ENCODE measurements around the gene KIF1A. TPM values are rescaled to one million over a fixed set of nuclear protein-coding genes. Genes with fewer than 3 reads are reported as not detected.
A peak's percentile ranks its signal among the peaks of the same experiment; 100 is the strongest.
"Not testable (repeated sequence)": the region's sequence is repeated elsewhere in the genome, so short reads cannot be mapped to it uniquely, and the experiment has no call there.

The KIF1A gene
- total RNA-seq, 1 donor from 2014 or later = 0.37 TPM

- Mint-ChIP-seq H3K4me3 (no peak overlapping the region), H3K27ac (no peak overlapping the region), H3K4me1 (peaks cover 9% of the 10 kb centered on the region), H3K27me3 (peaks cover 4% of the 10 kb centered on the region), H3K36me3 (ENCODE audit: low read depth) (no peaks in the 10 kb centered on the region), H3K9me3 (no peaks in the 10 kb centered on the region)
- intact Hi-C loops (cut with micrococcal nuclease) = no loop called here
- peak; percentile 52 for DNase-seq
These were observed 132.1 kb downstream of the KIF1A start for GRCh38 chr2:240687741-240688552.

GRCh38 chr2:240687045-240687740 is 132.8 kb downstream of the KIF1A start:
- peak; percentile 45 for DNase-seq
- Mint-ChIP-seq H3K9me3 (no peaks in the 10 kb centered on the region), H3K27me3 (peaks cover 4% of the 10 kb centered on the region), H3K4me3 (no peak overlapping the region), H3K27ac (no peak overlapping the region), H3K36me3 (ENCODE audit: low read depth) (no peaks in the 10 kb centered on the region), H3K4me1 (peaks cover 9% of the 10 kb centered on the region)
- intact Hi-C loops (cut with micrococcal nuclease) = no loop called here

GRCh38 chr2:240686460-240686859 is 133.6 kb downstream of the KIF1A start:
- no peaks in the 10 kb centered on the region for H3K9me3 Mint-ChIP-seq
- no peaks in the 10 kb centered on the region for H3K36me3 Mint-ChIP-seq (ENCODE audit: low read depth)
- H3K27ac Mint-ChIP-seq = no peak overlapping the region
- H3K4me3 Mint-ChIP-seq = no peak overlapping the region
- intact Hi-C loops (cut with micrococcal nuclease) = no loop called here
- peaks cover 9% of the 10 kb centered on the region for H3K4me1 Mint-ChIP-seq
- DNase-seq = no peak
- H3K27me3 Mint-ChIP-seq = peaks cover 4% of the 10 kb centered on the region

GRCh38 chr2:240685771-240686371 is 134.1 kb downstream of the KIF1A start:
- intact Hi-C loops (cut with micrococcal nuclease) = no loop called here
- no peaks in the 10 kb centered on the region for H3K9me3 Mint-ChIP-seq
- peak; percentile 55 for DNase-seq
- H3K27ac Mint-ChIP-seq = no peak overlapping the region
- H3K4me1 Mint-ChIP-seq = peaks cover 9% of the 10 kb centered on the region
- H3K27me3 Mint-ChIP-seq = peaks cover 4% of the 10 kb centered on the region
- H3K36me3 Mint-ChIP-seq (ENCODE audit: low read depth) = no peaks in the 10 kb centered on the region
- no peak overlapping the region for H3K4me3 Mint-ChIP-seq

- peak overlapping the region; percentile 18 for H3K4me3 Mint-ChIP-seq
- H3K9me3 Mint-ChIP-seq; intact Hi-C loops (cut with micrococcal nuclease): not testable (repeated sequence)
These were observed 135.9 kb downstream of the KIF1A start for GRCh38 chr2:240683980-240684728.

GRCh38 chr2:240683329-240683979 is 136.6 kb downstream of the KIF1A start:
- DNase-seq; H3K4me1 Mint-ChIP-seq; intact Hi-C loops (cut with micrococcal nuclease); H3K36me3 Mint-ChIP-seq (ENCODE audit: low read depth); H3K27me3 Mint-ChIP-seq; H3K27ac Mint-ChIP-seq; H3K9me3 Mint-ChIP-seq: not testable (repeated sequence)
- peak overlapping the region; percentile 18 for H3K4me3 Mint-ChIP-seq

More at GRCh38 chr2:240683980-240684728, 135.9 kb downstream of the KIF1A start:
- not testable (repeated sequence) for H3K4me1 Mint-ChIP-seq; H3K27ac Mint-ChIP-seq; H3K36me3 Mint-ChIP-seq (ENCODE audit: low read depth); H3K27me3 Mint-ChIP-seq
- peak; percentile 51 for DNase-seq

GRCh38 chr2:240682431-240683224 is 137.4 kb downstream of the KIF1A start, which contains the start of gene AQP12B:
AQP12B (minus strand) TSS chr2:240682885; CDS start chr2:240682837, 48 bp downstream.
- intact Hi-C loops (cut with micrococcal nuclease); H3K9me3 Mint-ChIP-seq; H3K27ac Mint-ChIP-seq; H3K4me1 Mint-ChIP-seq; H3K4me3 Mint-ChIP-seq; H3K36me3 Mint-ChIP-seq (ENCODE audit: low read depth); H3K27me3 Mint-ChIP-seq: not testable (repeated sequence)
- DNase-seq = peak; percentile 31

- H3K9me3 Mint-ChIP-seq; H3K27ac Mint-ChIP-seq; H3K27me3 Mint-ChIP-seq; H3K4me1 Mint-ChIP-seq; H3K4me3 Mint-ChIP-seq; intact Hi-C loops (cut with micrococcal nuclease); H3K36me3 Mint-ChIP-seq (ENCODE audit: low read depth): not testable (repeated sequence)
- peak; percentile 40 for DNase-seq
These were observed 139.8 kb downstream of the KIF1A start for GRCh38 chr2:240680185-240680584.

GRCh38 chr2:240678909-240679308 is 141.1 kb downstream of the KIF1A start:
- H3K4me1 Mint-ChIP-seq; H3K27me3 Mint-ChIP-seq; H3K27ac Mint-ChIP-seq; DNase-seq; H3K9me3 Mint-ChIP-seq; intact Hi-C loops (cut with micrococcal nuclease); H3K4me3 Mint-ChIP-seq; H3K36me3 Mint-ChIP-seq (ENCODE audit: low read depth): not testable (repeated sequence)

GRCh38 chr2:240678043-240678442 is 142.0 kb downstream of the KIF1A start:
- H3K4me1 Mint-ChIP-seq; H3K27ac Mint-ChIP-seq; H3K27me3 Mint-ChIP-seq; H3K36me3 Mint-ChIP-seq (ENCODE audit: low read depth); intact Hi-C loops (cut with micrococcal nuclease); DNase-seq; H3K4me3 Mint-ChIP-seq; H3K9me3 Mint-ChIP-seq: not testable (repeated sequence)

GRCh38 chr2:240675345-240675744 is 144.7 kb downstream of the KIF1A start:
- DNase-seq; intact Hi-C loops (cut with micrococcal nuclease); H3K36me3 Mint-ChIP-seq (ENCODE audit: low read depth); H3K4me3 Mint-ChIP-seq; H3K9me3 Mint-ChIP-seq; H3K27ac Mint-ChIP-seq; H3K4me1 Mint-ChIP-seq: not testable (repeated sequence)
- H3K27me3 Mint-ChIP-seq = peaks cover 22% of the 10 kb centered on the region

- DNase-seq; H3K36me3 Mint-ChIP-seq (ENCODE audit: low read depth); H3K4me1 Mint-ChIP-seq; H3K27ac Mint-ChIP-seq; H3K9me3 Mint-ChIP-seq; intact Hi-C loops (cut with micrococcal nuclease); H3K4me3 Mint-ChIP-seq: not testable (repeated sequence)
- peaks cover 28% of the 10 kb centered on the region for H3K27me3 Mint-ChIP-seq
These were observed 145.4 kb downstream of the KIF1A start for GRCh38 chr2:240674461-240675184.

All from activated CD4-positive, alpha-beta T cell treated with anti-CD3 and anti-CD28 coated beads, Interleukin-2, amount 10 ng/mL, durations not matched to agents 24 days and 14 days (primary cell).